Measurements from ENCODE around the gene TNNT1.
A peak's percentile ranks its signal among the peaks of the same experiment; 100 is the strongest.
"Not testable (repeated sequence)": the region's sequence is repeated elsewhere in the genome, so short reads cannot be mapped to it uniquely, and the experiment has no call there.

The TNNT1 gene

DNA sequence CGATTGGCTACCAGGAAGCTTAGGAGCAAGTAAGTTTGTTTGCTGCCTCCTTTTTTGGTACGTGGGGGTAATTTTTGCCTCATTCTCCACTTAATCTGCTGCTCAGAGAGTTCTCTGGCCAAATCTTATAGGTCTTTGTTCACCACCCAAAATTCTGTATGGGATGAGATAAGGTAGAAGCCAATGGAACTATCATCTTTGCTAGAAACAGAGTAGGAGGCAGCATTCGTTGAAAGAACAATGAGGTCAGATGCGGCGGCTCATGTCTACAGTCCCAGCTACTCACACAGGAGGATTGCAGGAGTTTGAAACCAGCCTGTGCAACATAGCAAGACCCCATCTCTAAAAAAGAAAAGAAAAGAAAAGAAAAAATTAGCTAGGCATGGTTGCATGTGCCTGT lies 22.4 kb upstream of the TNNT1 start:
- no peak for DNase-seq (ENCODE audit: low read depth in 1 of 2, low spot score in 1 of 2)

DNA sequence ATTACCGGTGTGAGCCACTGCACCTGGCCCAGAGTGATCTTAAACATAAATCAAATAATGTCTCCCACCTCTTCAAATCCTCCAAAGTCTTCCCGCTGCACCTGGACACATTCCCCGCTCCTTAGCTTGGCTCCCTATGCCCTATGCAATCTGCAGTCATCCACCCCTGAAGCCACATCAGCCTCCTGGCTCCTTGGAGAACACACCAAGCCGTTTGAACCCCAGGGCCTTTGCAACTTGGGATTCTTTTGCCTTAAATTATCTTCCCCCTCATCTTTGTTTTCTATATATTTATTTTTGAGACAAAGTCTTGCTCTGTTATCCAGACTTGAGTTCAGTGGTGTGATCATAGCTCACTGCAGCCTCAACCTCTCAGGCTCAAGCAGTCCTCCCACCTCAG lies 20.1 kb upstream of the TNNT1 start:
- no peak for DNase-seq (ENCODE audit: low read depth in 1 of 2, low spot score in 1 of 2)

GRCh38 chr19:55166530-55167268 lies 17.7 kb upstream of the TNNT1 start, which contains the start of gene DNAAF3:
Gene DNAAF3, minus strand, starts transcription at chr19:55166613. Its CDS starts 200 bp downstream, at chr19:55166413.
- peak in 1 of 2 donors; percentile 60 for DNase-seq (ENCODE audit: low read depth in 1 of 2, low spot score in 1 of 2)

DNA sequence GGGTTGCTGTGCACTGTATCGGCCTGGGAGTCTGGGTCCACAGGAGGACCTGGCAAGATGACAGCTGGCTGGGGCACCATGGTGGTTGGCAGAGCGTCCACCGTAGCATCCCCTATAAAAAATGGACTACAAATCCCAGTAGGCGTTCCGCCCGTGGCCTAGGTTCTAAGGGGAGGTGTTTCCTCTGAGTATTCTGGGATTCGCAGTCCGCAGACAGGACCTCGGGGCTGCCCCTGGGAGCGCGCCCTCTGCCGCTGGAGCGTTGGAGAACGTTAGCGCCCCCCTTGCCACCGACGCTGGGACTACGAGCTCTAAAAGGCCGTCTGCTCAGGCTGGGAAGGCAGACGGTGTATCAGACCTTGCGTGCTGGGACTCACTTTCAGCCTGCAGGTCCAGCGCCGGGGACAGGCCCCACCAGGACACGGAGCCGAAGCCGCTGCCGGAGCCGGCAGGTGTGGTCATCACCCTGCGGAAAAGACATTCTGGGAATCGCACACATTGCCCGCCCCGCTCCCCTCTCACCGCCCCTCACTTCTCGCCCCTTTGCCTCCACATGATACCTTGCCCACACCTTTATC lies 17.0 kb upstream of the TNNT1 start:
- no peak for DNase-seq (ENCODE audit: low read depth in 1 of 2, low spot score in 1 of 2)

GRCh38 chr19:55161571-55162322 lies 12.7 kb upstream of the TNNT1 start:
- no peak for DNase-seq (ENCODE audit: low read depth in 1 of 2, low spot score in 1 of 2)

DNA sequence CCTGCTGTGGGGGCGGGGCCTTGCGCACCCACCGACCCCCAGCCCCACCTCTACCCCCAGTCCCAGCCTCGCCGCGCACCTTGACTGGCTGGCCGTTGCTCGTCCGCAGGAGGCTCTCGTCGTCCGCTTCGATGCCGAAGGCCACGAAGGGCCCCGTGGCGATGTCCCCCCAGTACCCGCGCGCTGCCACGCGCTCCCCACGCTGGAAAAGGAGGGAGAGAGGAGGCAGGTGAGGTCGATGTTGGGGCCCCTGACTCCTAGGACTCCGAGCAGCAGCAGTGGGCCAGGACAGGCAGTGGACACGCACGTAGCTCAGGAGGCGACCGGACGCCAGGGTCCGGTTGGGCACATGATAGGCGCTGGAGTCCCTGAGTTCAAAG lies 12.0 kb upstream of the TNNT1 start:
- DNase-seq (ENCODE audit: low read depth in 1 of 2, low spot score in 1 of 2), result no peak

DNA sequence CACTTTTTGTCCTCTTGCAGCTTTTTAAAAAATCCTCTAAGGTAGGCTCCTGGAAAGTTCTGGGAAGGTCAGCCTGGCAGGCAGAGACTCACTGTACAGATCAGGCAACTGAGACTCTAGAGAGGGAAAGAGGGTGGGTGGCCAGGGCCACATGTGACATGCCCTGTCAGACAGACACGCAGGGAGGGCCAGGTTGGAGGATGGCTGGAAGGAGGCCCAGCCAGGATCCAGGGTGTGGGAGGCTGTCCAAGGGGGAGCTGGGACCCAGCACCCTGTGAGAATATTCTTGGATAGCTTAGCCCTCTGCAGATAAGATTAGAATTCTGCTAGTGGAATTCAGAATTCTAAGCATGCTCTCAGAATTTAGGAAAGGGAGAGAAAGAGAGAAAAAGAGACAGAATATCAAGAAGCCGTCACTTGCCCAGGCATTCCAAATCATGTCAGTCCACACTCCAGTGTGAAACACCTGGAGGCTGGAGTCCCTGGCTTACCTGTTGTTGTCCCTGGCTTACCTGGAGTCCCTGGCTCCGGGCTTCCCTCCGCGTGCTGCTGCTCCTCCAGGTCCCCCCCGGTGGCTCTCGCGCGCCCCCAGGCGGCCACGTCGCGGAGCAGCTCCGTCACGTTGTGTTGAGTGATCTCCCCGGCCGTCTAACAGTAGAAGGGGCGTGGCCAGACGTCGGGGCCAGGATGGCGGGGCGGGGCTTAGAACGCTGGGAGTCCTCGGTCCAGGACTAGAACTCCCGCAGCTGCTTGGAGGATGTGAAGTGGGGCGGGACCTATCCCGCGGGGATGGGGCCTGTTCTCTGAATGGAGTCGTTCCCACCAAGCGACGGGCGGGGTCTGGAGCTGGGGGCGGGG lies 11.4 kb upstream of the TNNT1 start:
- peak; percentile 68 to 84 for DNase-seq (ENCODE audit: low read depth in 1 of 2, low spot score in 1 of 2)

DNA sequence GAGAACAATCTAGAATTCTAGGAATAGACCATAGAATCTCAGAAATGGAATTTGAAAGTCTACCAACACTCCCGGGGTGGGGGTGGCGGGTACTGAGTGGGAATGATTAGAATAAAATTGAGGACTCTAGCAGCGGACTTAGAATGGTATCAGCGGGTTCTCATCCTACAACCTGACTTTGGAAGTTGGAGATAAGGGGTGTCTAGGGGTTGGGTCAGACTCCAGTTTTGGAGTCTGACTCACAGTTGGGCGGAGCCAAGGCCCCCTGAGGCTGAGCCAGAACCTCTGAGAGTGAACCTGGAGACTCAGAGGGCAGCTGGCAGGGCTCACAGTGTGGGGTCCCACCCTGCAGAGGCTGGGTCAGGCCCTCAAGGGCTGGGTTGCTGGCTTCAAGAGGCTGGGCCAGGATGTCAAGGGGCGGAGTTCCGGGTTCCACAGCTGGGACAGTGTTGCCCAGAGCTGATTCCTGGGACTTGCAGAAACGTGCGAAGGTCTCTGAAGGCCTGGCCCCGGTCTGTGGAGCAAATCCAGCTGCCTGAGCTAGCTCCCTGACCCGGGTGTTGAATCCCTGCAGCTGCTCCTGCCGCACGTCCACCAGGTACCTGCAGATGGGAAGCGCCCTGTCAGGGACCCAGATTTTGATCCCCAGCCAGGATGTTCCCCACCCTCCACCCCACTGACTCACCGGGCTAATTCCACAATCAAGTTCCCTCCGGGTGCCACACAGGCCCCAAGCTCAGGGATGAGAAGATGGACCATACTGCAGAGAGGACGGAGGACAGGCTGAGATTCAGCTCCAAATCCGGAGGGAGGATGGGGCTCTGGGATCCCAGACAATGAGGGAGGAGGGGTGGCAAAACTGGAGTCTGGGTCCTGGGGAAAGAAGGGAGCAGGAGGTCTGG lies 10.1 kb upstream of the TNNT1 start:
- no peak for DNase-seq (ENCODE audit: low read depth in 1 of 2, low spot score in 1 of 2)

GRCh38 chr19:55158423-55158822 lies 9.4 kb upstream of the TNNT1 start:
- no peak for DNase-seq (ENCODE audit: low read depth in 1 of 2, low spot score in 1 of 2)

GRCh38 chr19:55157064-55157908 lies 8.3 kb upstream of the TNNT1 start, which contains the start of gene TNNI3:
Gene TNNI3, minus strand, starts transcription at chr19:55157732. Its CDS starts 143 bp downstream, at chr19:55157589.
- no peak for DNase-seq (ENCODE audit: low read depth in 1 of 2, low spot score in 1 of 2)

DNA sequence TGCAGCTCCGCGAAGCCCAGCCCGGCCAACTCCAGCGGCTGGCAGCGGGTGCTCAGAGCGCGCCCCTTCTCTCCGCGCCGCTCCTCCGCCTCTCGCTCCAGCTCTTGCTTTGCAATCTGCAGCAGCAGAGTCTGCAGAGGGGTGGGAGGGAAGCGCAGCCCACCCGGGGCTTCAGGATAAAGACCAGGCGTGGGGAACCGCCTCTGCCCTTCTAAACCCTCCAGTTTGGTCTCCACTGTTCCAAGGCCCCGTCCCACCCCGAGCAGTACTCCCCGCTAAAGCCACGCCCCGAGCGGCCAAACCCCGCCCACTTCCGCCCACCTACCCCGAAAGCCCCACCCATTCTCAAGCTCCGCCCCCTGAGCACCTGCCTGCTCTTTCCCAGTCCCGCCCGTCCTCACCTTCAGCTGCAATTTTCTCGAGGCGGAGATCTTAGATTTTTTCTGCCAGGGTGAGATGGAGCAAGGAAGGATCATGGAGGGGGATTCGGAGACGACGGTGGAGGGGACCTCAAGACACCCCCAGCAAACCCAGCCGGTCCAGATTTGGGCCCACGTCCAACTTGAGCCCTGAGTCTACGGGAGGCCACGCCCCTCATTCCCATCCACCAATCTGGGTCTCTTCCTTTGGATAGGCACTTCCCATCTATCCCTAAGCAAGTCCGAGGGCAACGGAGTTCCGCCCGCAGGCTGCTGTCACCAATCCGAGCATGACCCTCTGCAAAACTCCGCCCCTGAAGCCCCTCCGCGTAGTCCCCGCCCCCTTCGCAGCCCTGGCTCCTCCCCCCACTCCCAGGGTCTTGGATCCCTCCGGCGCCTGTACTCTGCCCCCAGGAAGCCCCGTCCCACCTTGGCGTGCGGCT lies 7.4 kb upstream of the TNNT1 start:
- DNase-seq (ENCODE audit: low read depth in 1 of 2, low spot score in 1 of 2), result no peak

DNA sequence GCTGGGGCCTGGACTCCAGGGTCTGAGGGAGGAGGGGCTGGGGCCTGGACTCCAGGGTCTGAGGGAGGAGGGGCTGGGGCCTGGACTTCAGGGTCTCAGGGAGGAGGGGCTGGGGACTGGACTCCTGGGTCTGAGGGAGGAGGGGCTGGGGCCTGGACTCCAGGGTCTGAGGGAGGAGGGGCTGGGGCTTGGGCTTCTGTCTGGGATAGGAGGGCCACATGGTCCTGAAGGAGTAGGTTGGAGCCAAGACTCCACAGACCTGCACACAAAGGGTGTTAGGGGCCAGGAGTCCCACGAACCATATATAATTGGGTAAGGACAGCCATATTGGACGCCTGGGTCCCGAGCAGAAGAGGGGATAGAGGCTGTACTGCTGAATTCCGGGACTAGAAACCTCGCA lies 6.8 kb upstream of the TNNT1 start:
- DNase-seq (ENCODE audit: low read depth in 1 of 2, low spot score in 1 of 2), result not testable (repeated sequence)

GRCh38 chr19:55153652-55154264 lies 4.8 kb upstream of the TNNT1 start:
- DNase-seq (ENCODE audit: low read depth in 1 of 2, low spot score in 1 of 2), result no peak

DNA sequence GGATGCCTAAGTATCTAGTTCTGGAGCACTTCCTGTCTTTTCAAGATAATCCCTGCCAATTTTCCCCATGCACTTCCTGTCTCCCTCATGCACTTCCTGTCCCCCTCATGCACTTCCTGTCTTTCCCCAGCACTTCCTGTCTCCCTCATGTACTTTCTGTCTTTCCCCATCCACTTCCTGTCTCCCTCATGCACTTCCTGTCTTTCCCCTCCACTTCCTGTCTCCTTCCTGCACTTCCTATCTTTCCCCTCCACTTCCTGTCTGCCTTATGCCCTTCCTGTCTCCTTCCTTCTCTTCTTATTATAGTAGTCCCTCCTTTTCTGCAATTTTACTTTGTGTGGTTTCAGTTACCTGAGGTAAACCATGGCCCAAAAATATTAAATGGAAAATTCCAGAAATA lies 3.0 kb upstream of the TNNT1 start:
- no peak for DNase-seq (ENCODE audit: low read depth in 1 of 2, low spot score in 1 of 2)

DNA sequence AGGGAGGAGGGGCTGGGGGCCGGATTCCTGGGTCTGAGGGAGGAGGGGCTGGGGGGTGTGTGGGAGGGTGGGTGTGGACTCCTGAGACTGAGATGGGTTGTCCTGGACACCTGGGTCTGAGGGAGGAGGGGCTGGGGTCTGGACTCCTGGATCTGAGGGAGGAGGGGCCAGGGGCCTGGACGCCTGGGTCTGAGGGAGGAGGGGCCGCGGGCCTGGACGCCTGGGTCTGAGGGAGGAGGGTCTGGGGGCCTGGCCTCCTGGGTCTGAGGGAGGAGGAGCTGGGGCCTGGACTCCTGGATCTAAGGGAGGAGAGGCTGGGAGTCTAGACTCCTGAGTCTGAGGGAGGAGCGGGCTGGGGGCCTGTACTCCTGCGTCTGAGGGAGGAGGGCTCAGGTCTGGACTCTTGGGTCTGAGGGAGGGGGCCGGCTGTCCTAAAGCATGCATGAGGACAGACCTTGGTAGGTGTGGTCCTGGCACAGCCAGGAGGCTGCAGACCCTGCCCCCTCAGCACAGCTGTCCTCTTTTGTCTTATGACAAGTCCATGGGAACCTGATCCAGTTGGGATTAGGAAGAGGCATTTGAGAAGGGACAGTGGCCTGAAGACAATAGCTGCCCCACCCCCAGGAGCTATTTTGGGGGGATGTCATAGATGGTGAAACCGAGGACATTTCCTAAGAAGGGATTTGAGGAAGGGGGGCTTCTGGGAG lies 1.3 kb downstream of the TNNT1 start:
- no peak for DNase-seq (ENCODE audit: low read depth in 1 of 2, low spot score in 1 of 2)

DNA sequence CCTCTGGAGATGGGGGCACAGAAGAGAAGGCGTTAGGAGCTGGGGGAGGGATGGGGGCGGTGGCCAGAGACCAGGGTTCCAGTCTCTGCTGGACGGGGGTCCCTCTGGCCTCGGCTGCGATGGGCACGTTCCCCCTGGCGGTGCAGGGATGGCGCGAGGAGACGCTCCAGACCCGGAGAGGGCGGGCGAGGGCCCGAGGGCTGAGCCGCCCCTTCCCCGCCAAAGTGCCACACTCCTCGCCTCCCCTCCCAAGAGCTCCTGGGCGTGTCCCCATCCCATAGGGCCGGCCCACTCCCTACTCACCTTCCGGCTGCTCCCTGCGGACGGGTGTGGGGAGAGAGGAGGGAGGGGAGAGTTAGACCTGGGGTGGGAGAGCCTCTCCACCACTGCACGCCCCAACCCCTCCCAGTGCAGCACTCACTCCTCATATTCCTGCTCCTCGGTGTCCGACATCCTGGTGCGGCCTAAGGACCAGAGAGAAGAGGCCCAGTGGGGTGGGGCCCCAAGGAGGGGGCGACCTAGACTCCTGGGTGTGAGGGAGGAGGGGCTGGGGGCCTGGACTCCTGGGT lies 2.2 kb downstream of the TNNT1 start:
- DNase-seq (ENCODE audit: low read depth in 1 of 2, low spot score in 1 of 2), result no peak
